Activated CD8-positive, alpha-beta memory T cell treated with anti-CD3 and anti-CD28 coated beads for 1 hour (primary cell): ENCODE measurements around the gene KIF20A.
"Not testable (repeated sequence)": the region's sequence is repeated elsewhere in the genome, so short reads cannot be mapped to it uniquely, and the experiment has no call there.

ENCODE experiments used
- DNase-seq, 2 donors: peaks; one replicate each; pipeline ENCODE4 v3.0.0-alpha.2; 2020; ENCODE audit warnings: low read depth in 1 of 2; ENCODE audit errors: extremely low read depth in 1 of 2

KIF20A gene

DNA sequence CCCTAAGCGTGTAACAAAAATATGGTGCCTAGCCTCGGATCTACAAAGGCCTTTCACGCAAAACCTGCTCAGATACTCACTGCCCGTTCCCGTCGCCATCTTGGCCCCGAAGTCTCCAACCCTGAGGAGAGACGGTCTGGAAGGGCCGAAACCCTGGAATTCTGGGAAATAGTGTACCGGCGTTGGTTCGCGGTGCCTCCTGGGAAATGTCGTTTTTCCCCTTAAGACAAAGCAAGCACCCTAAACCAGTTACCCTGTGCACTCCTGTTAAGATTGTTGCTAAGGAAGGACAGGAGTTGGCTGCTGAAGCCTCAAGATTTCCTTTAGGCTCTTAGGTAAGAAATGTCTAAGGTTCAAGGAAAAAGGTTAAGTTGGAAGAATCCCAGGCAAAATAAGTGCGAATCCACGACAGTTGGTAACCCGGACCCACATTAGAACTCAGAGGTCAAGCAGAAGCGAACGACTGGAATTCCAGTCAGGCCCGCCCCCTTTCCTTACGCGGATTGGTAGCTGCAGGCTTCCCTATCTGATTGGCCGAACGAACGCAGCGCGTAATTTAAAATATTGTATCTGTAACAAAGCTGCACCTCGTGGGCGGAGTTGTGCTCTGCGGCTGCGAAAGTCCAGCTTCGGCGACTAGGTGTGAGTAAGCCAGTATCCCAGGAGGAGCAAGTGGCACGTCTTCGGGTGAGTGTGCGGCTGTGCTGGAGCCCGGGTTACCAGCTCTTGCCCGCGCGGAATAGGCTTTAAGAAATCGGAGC, at the start of gene KIF20A, which contains the start of gene BRD8:
Gene KIF20A, plus strand, starts transcription at position 597 of the 761 bp plus-strand sequence. CDS start 569 bp downstream, outside the sequence.
Gene BRD8, minus strand, starts transcription at position 115 of the 761 bp plus-strand sequence. Its CDS starts 16 bp downstream, at position 99.
- peak; percentile 74 to 76 for DNase-seq

DNA sequence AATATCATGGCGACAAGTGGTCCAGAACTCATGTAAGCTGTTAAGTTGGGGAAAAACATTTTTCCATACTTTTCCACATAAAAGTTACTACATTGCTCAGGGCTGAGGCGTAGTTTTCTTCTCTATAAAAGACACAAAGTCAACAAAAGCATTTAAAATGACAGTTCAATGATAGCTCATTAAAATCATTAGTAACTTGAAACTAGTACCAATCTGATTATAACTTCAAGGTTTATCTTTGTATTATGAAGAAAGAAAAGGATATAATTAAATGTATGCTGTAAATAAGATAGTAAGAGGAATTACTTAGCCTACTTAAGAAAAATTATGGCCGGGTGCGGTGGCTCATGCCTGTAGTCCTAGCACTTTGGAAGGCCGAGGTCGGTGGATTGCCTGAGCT, 49.6 kb upstream of the KIF20A start:
- no peak for DNase-seq

DNA sequence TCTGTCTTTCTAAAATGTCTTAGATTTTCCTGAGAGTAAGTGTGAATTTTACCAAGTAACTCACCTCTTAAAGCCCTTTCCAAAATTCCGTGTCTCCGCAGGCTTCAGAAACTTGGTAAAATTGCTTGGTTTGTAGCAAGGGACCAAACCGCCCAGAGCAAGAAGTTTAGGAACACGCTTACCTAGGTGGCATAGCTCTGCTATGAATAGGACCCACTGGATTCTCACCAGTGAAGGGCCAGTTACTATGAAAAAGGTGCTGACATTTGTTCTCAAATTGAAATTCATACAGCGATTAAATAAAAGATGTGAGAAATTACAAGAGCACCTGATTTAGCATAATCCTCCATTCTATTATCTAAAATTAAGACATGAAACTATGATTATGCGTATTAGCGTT, 46.4 kb upstream of the KIF20A start:
- DNase-seq: no peak

DNA sequence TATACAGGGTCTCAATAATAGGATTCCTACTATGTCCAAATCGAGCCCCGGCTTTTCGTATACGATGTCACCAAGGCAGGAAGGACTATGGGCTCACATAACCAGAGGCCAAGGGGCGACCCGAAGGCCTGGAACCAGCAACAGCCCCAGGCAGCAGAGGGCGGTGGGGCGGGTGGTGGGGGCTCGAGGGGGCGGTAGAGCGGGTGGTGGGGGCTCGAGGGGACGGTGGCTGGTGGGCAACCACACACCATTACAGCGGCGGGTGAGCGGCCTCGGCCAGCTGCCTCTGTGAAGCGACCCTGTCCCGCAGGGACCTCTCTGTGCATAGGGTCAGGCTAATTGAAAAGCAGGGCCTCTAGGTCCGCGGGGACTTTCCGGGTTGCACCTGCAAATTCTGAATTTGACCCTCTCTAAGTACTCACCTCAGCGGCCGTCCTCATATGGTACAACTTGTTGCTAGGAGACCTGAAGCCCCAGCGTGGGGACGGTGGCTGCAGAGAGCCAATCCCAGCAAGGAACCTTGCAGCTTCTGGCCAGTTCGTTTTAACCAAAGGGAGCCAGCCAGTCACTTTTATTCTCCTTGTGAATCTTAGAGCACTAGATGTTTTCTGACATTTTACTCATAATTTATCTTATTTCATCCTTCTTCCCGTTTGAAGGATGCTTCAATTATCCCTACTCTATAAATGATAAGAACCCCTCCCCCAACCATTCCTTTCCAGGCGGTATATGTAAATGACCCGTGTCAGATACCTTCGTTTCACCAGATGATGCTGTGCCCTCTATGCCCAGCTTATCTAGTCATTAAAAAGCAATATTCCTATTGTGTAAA, 39.7 kb upstream of the KIF20A start, which contains the start of gene NME5:
Gene NME5, minus strand, starts transcription at position 480 of the 832 bp plus-strand sequence. CDS start 648 bp downstream, outside the sequence.
- no peak for DNase-seq

DNA sequence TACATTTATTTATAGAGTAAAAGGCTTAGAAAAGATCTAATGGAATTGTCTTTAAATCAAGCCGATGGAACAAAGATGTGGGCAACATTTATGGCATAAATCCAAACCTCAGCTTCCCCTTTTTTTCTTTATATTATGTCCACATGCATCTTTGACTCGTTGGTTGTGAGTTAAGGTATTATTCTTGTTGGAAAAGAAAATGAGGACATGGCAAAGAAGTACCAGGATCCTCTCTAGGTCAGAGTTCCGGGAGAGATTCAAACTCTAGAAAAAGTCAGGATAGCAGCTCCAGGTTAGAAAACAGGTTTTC, 39.2 kb upstream of the KIF20A start:
- DNase-seq: no peak

DNA sequence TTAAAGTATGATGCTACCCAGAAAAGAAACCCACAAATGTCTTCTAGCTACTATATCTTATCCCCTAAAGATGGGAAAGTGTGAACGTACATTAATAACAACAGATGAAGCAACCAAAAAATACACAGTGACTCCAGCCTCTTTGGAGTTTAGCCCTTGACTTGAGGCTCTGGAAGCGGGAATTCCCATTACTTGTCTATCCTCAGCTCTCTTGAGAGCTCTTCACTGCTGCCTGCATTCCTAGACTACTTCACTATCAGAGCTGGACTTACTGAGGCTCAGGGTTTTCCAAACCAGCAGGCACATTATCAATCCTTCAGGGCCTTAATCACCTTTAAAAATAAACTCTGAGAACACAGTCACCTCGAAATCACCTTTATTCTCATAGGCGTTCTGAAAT, 38.6 kb upstream of the KIF20A start:
- DNase-seq: no peak

DNA sequence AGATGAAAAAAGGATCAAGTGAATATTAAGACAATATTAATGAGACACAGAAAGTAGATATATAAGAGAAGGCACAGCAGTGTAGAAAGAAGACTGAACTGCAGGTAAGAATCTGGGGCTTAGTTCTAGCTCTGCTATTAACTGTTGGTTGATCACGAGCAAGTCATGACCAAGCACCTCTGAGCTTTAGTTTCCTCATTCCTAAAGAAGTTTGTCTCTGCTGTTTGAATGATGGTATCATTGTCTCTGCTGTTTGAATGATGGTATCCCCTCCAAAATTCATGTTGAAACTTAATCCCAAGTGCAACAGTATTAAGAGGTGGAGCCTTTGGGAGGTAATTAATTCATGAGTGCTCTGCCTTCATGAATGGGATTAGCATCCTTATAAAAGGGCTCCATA, 37.2 kb upstream of the KIF20A start:
- DNase-seq: no peak

DNA sequence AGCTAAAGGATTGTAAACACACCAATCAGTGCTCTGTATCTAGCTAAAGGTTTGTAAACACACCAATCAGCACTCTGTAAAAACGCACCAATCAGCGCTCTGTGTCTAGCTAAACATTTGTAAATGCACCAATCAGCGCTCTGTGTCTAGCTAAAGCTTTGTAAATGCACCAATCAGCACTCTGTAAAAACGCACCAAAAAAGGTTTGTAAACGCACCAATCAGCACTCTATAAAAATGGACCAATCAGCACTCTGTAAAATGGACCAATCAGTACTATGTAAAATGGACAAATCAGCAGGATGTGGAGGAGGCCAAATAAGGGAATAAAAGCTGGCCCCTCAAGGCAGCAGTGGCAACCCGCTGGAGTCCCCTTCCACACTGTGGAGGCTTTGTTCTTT, 35.3 kb upstream of the KIF20A start:
- DNase-seq: not testable (repeated sequence)

DNA sequence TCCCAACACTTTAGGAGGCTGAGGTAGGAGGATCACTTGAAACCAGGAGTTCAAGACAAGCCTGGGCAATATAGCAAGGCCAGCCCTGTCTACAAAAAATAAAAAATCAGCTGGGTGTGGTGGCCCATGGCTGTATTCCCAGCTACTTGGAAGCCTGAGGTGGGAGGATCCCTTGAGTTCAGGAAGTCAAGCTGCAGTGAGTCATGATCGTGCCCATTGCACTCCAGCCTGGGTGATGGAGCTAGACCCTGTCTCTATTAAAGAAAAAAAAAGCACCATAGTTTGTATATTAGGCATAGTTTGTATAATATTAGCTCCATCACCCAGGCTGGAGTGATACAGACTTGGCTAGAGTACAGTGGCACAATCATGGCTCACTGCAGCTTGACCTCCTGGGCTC, 30.1 kb upstream of the KIF20A start:
- no peak for DNase-seq

DNA sequence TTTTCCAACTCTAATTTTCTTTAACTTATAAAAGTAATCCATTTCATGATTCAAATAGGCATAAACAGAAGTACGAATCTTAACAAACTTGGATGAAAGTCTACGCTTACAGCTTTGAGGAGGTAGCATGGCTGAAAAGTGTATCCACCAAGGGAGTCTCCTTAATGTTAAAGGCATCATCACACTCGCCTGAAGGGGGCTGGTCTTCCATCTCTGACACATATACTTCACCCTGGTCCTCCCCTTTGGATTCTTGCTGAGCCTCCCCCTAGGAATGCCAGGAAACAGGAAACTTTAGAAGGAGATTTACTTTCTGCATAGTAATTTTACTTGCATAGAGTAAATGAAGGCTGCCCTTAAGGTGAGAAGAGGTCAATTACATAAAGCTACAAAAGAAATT, 29.4 kb upstream of the KIF20A start:
- DNase-seq: no peak

DNA sequence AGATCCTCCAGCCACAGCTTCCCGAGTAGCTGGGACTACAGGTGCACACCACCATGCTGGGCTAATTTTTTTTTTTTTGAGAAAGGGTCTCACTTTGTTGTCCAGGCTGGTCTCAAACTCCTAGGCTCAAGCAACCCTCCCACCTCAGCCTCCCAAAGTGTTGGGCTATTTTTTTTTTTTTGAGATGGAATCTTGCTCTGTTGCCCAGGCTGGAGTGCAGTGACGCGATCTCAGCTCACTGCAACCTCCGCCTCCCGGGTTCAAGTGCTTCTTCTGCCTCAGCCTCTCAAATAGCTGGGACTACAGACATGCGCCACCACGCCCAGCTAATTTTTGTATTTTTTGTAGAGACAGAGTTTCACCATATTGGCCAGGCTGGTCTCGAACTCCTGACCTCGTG, 22.9 kb upstream of the KIF20A start:
- DNase-seq: not testable (repeated sequence)

DNA sequence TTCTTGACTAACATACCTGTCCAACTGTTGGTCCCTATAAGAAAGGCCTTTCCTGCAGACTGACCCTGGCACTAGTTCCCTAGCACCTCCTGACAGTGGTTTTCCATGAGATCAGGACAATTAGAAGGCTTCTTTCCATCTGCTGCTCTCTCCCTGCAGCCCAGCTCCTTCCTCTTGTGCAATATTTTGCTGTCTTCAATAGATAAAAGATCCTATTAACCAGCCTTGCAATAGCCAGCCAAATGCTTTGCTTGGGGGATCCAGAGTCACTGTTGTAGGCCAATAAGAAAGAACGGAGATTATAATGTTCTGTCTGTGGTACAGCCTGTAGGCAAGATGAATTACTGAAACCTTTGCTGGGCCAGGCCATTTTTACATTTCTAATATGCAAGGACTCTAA, 21.3 kb upstream of the KIF20A start:
- DNase-seq: no peak

DNA sequence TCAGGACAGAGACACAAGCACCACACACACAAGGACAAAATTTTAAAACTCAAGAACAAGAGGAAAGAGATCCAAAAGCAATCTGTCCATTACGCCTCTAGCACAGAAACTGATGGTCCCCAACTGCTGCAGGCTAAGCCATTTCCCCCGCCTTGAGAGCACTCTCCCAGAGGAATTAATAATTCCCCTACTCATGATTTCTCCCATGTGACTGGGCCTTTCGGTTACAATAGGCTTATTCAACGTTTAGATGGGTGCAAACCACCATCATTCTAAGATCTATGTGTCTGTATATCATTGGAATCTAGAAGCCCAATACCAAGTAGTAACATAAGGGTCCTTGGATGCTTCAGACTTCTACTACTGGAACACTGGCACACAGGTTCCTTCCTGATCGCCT, 19.2 kb upstream of the KIF20A start:
- no peak for DNase-seq

DNA sequence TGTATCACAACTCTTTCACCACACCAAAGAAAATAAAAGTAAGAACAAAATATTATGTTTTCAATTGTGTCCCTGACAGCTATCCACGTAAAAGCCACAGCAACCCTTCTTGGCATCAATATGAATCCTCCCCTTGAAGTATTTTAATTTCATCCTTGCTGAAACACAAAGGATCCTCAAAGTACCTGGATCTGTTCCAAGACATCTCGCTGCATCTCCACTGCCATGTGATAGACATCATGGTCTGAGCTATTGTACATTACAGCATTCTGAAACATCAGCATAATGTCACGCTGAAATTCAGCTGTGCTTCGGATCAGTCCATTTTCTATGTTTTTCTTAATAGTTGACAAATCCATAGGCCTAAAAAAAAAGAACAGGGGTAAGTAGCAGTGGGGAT, 18.2 kb upstream of the KIF20A start:
- DNase-seq: no peak

DNA sequence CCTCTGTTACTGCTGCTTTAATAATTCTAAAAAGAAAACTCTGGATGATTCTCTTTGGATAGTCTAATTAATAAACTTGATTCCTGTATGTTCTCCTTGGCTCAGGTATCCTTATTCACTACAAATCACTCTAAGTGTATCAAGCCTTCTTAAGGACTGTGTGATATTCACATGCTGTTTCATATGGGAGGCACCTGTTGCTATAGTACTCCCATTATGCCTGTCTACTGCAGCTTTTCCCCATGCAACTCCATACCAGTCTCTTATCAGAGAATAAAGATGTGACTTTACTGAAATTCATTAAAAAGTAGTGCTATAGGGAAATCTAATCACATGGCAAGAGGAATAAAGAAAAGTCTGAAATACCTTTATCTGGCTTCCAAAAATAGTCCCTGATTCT, 15.2 kb upstream of the KIF20A start:
- no peak for DNase-seq

DNA sequence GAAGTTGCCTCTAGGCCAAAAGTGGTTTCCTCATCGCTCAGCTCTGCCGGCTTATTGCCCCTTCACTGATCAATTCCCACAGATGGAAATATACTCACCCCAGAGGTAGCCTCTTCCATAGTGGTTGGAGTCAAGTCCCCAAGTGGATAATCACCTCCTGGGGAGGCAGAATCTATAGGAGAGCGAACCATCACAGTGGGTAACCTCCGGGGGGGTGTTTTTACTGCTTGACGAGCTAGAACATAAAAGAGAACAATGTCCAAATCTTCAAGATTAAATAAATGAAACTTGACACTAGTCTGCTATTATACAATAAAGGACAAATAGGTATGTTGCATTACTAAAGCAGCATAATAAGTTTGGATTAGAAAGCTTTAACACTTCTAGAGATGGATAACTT, 9.8 kb upstream of the KIF20A start:
- no peak for DNase-seq

DNA sequence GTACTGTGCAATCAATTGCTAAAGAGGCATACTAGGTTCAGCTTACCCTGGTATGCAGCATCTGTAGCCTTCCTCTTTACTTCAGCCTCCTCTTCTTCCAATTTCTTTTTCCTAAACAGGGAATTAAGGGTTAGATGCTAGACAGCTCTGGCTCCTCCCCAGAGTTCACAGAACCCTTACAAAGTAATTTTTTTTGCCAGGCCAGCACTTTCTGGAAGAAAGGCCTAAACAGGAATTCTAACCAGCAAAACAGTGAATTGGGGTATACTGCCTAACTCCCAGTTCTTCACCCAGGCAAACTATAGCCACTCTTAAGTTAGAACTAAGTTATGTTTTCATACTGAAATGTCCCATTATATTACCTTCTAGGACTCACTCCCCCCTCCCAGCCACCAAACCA, 8.6 kb upstream of the KIF20A start:
- DNase-seq: no peak

DNA sequence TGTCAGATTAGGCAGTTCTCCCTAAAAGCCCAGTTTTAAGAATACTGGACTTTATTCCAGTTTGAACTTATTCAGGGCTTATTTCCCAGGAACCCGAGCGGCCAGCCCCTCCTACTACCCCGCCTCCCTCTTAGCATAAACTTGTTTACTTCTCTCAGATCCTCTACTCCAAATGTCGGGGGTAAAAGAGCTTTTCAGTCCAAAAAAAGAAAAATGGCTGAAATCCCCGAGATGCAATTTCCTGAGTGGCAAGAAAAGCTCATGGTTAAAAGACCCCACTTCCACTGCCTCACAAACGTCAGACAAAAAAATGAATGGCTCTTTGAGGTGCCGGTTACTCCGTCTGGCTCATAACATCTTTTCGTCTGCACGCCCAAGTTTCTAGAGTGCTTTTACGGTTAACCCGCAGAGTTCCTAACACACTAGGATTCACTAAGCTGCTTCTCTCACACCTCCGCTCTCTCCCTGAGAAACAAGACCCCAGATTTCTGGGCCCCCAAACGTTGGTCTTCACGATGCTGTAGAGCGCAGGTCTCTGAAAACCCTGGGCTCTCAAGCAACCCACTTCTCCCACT, 884 bp upstream of the KIF20A start:
- DNase-seq: no peak

DNA sequence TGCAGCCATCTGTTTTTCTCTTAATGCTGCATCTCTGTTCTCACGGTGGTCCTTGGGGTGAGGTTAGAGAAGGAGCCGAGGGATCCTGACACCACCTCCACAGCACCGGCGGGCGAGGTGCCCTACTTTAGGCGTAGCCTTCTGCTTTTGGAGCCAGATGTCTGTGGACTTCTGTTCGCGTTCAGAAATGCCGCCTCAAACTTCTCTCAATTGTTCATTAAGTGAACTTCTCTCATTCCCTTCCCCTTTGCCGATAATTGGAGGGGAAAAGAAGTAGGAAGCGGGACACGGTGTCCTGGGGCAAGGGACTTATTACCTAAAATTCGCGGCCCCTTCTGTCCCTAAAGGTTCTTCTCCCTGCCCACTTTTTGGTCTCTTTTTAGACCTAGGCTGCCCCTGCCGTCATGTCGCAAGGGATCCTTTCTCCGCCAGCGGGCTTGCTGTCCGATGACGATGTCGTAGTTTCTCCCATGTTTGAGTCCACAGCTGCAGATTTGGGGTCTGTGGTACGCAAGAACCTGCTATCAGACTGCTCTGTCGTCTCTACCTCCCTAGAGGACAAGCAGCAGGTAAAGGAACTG, 455 bp downstream of the KIF20A start:
- no peak for DNase-seq

DNA sequence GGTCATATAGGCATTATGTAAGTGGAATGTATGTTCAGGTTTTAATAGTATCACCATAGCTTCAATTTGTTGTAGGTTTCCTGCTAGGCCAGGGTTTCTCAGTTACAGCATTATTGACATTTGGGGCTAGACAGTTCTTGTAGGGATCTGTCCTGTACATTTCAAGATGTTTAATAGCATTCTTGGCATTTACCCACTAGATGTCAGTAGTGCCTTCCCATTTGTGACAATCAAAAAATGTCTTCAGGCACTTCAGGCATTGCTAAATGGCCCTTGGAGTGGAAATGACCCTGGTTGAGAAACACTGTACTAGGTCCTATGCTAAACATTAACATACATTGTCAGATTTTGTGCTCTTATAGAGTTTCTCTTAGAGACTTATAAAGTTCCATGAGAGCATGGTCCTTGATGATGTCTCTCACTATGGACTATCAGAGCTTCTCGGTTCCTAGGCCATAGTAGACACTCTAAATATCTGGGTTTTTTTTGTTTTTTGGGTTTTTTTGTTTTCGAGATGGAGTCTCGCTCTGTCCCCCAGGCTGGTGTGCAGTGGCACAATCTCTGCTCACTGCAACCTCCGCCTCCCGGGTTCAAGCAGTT, 1.4 kb downstream of the KIF20A start:
- no peak for DNase-seq

DNA sequence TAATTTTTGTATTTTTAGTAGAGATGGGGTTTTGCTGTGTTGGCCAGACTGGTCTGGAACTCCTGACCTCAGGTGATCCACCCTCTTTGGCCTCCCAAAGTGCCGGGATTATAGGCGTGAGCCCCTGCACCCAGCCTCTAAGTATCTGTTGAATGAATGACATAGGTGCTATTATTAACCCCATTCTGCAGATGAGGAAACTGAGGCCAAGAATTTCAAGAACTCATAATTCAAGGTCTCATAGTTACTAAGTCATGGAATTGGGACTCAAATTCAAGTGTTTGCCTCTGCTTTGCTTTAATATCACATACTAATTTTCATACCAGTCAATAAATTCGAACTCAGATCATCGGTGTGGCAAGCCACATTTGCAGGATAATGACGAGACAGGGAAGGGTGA, 1.9 kb downstream of the KIF20A start:
- no peak for DNase-seq
